ENCODE data around the gene ASTN1.

Gene ASTN1

GRCh38 chr1:177164380-177165068 is at the start of gene ASTN1:
Gene ASTN1, minus strand, starts transcription at chr1:177164712. Its CDS starts 36 bp downstream, at chr1:177164676.
- DNase-seq (ENCODE audit: low read depth) = no peak

- DNase-seq (ENCODE audit: low read depth) = no peak
These were observed 46.7 kb upstream of the ASTN1 start for GRCh38 chr1:177211231-177211630.

DNA sequence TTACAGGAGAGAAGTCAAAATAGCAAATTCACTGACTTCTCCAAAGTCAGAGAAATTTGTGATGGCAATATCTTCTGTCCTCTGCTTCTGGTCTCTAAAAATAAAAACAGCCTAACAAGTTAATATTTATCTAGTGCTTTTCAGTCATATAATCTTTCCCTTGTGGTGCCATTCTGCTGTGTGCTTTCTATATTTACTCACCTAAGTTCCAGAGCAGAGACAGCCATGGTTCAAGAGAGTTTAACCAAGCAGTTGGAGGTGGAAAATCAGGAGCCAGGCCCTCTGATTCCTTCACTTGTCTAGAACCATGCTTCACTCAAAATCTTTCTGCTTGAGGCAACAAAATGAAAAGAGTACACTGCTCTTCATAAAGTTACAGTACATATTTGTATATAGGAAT is 45.6 kb upstream of the ASTN1 start:
- DNase-seq (ENCODE audit: low read depth) = no peak

- no peak for DNase-seq (ENCODE audit: low read depth)
These were observed 44.8 kb upstream of the ASTN1 start for GRCh38 chr1:177209357-177209756.

- no peak for DNase-seq (ENCODE audit: low read depth)
These were observed 44.4 kb upstream of the ASTN1 start for GRCh38 chr1:177208920-177209319.

- no peak for DNase-seq (ENCODE audit: low read depth)
These were observed 42.4 kb upstream of the ASTN1 start for GRCh38 chr1:177206831-177207355.

DNA sequence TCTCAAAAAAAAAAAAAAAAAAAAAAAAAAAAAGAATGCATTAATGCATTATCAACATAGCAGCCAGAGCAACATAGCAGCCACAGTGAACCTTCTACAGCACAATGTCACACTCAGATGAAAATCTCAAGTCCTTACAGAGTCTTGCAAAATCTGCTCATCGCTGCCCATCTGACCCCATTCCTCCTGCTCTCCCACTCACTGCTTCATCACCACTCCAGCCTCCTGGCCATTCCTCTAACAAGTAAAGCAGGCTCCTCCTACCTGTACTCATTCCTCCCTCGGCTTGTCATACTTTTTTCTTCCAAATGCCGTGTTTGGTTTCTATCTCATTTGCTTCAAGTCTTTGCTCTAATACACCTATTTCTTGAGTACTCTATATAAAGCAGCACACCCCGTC is 35.8 kb upstream of the ASTN1 start:
- DNase-seq (ENCODE audit: low read depth) = no peak

GRCh38 chr1:177198243-177198642 is 33.7 kb upstream of the ASTN1 start:
- no peak for DNase-seq (ENCODE audit: low read depth)

DNA sequence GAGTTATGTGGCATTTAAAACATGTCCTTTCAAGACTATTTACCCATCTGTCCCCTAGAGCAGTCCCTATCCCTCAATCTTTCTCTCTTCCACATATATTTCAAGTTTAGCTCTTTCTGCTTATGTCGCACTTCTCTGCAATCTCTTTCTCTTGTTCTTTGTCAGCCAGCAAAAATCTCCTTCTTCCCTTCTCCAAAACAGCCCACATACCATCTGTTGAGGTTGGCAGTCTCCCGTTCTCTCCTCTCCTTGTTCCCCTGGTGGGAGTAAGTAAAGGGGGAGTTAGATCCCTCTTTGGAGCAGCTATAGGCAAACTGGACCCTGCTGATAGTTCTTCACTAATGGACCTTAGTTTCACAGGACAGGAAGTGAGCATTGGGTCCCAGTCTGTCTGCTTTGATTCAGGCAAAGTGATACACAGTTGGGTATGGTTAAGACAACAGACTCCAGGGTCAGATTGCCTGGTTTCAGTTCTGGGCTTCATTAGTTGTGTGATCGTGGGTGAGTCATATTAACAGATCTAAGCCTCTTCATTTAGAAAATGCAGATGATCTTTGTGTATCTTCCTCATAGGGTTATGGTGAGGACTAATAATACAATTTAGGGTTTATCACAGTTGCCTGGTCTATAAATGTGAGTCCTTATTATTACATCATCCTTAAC is 25.9 kb upstream of the ASTN1 start:
- DNase-seq (ENCODE audit: low read depth) = no peak

GRCh38 chr1:177186639-177187038 is 22.1 kb upstream of the ASTN1 start:
- no peak for DNase-seq (ENCODE audit: low read depth)

DNA sequence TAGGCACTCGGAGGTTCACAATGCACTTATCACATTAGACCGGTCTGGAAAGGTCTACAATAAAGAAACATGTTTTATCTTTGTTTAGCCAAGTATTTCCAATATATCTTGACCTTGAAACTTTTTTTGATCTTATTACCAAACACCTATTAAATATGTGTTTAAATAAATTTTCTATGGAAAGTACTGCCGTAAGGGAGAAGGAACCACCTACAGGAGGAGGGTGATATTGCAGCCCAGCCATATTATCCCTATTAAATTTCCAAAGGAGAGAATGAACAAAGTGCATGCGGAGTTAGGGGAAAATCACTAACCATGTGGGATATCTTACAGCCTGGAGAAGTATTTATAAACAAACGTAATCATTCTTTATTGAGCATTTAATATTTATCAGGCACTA is 20.7 kb upstream of the ASTN1 start:
- no peak for DNase-seq (ENCODE audit: low read depth)

DNA sequence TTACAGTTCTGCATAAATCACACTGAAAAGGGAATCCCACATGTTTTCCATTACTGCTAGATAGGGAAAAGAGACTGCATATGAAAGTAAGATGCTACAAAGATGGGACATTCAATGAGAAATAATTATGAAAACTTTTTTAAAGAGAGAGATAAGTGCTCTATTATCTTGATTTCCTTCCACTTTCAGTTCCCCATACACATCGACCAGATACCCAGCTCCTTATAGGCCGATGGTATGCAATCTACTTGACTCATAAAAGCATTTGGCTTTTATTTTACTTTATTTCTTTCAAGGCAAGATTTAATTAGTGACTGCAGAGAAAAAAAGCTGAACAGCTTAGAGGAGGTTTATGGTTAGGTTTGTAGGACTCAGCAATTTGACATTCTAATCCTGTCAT is 19.3 kb upstream of the ASTN1 start:
- no peak for DNase-seq (ENCODE audit: low read depth)

DNA sequence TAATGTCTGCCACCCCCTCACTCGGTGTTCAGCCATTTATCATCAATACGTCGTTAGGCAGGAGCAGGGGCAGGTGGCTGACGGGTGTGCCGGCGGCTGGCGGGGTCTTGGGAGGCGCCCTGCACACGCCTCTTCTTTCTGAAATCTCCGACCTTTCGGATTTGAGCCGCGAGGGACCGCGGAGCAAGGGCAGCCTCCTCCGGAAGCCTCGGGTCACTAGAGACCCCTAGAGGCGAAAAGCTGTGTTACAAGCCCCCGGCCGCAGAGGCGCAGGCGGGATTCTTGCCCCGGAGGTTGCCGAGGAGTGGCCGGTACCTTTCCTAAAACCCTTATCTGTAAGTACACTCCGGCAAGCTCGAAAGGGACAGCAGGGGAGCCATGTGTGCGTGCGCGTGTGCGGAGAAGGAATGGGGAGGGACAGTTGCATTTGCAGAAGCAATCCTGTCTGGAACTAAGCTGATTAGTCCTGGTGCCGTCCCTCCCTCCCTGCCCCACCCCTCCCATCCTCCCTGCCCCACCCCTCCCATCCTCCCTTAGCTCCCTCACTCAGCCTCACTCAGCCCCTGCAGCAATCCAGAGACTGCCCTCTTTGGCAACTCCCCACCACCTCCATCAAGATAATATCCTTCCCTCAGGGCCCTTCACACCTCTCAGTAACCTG is 17.2 kb upstream of the ASTN1 start:
- no peak for DNase-seq (ENCODE audit: low read depth)

GRCh38 chr1:177181280-177181630 is 16.7 kb upstream of the ASTN1 start:
- no peak for DNase-seq (ENCODE audit: low read depth)

GRCh38 chr1:177174921-177175634 is 10.6 kb upstream of the ASTN1 start:
- no peak for DNase-seq (ENCODE audit: low read depth)

DNA sequence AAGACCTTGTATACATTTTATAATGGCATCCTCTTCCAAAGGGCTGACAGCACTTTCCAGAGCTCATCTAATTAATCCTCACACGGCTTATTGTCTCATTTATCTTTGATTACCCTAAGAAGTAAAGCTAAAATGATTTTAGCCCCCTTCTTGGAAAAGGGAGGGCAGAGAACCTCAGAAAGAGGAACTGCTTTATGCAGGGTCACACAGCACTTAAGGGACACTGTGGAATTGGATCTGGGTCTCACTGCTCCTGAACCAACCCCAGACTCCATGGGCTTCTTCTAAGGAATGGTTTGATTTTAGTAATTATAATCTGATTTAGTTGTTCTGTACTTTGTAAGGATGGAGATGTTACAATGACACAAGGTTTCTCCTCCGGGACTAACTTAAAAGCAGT is 9.5 kb upstream of the ASTN1 start:
- no peak for DNase-seq (ENCODE audit: low read depth)

- no peak for DNase-seq (ENCODE audit: low read depth)
These were observed 8.4 kb upstream of the ASTN1 start for GRCh38 chr1:177172866-177173265.

- DNase-seq (ENCODE audit: low read depth) = no peak
These were observed 7.8 kb upstream of the ASTN1 start for GRCh38 chr1:177172272-177172671.

DNA sequence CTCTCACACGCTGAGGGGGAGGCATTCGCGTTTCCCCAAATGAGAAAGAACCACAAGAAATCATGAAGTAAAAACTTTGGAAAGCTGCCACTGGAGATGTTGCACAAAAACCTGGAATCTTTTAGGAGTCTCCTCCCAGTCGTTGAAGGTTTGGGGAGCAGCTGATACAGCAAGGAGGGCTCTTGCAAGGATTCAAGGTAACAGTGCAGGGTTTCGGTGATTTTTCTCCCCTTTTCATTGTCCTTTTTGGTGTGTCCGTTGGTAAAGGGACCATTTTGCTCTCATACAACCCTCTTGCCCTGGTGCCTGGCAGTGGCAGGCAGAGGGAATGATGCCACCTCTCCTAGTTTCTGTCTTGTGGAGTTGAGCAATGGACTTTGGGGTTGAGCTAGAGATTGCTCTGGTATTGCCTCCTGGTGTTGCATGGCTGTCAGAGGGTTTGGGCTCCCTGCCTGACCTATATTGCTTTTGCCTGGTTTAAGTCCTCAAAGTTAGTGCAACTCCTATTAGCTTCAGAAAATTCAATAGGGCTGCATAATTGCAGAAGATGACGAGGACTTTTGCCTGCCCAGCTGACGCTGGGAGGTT is 7.1 kb upstream of the ASTN1 start:
- no peak for DNase-seq (ENCODE audit: low read depth)

DNA sequence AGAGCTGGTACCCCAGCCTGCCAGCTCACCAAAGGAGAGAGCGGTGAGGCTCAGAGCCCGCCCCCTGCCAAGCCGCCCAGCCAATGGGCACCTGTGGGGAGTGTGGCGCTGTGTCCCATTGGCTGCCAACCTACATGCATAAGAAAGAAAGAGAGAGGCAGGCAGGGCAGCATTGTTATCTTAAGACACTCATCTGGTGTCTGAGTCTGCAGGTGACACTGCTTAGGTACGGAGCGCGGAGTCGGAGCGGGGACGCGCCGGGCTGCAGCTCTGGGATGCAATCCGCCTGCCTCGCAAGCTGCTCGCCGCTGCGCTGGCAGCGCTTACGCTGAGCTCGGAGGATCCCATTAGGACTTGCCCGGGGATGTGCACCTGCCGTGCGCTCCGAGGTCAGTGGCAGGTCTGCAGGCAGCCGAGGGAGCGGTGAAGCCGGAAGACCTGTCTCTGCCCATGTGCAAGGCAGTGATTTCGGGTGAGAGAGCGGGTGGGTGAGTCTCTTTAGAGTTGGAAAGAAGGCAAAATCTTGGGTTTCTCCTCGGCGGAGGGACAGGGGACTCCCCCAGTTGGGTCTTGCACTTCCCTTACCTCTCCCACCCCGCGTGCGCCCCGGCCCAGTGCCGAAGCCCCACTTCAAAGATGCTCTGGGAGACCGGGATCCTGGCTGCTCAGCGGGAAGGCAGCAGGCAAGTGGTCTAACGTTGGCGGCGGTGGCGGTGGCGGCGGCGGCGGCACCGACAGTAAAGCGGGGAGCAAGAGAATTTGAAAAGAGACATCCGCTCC is 6.4 kb upstream of the ASTN1 start, which contains the start of gene BRINP2:
Gene BRINP2 (plus strand): TSS at position 203 of the 780 bp plus-strand sequence. CDS start 58,919 bp downstream, outside the sequence.
- DNase-seq (ENCODE audit: low read depth) = no peak

DNA sequence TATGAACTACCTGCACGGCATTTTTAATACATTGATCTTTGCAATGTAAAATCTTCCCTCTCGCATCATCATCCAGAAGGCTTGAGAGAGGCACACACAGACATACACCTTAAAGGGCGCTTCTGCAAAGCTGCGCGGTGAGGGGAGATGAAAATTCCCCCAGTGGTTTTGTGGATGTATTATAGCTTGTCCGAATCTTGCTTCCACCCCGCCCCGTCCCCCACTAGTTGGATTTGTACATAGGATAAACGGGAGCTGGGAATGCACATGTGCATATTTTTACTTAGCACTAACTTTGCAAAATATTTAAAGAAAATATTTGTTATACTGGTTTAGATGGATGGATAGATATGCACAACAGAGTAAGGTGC is 542 bp upstream of the ASTN1 start:
- DNase-seq (ENCODE audit: low read depth) = no peak
